ENCODE measurements around the gene IQCE. TPM values are rescaled to one million over a fixed set of nuclear protein-coding genes. Genes with fewer than 3 reads are reported as not detected.

Gene IQCE
- total RNA-seq, 6 experiments from 2014 or later = 3.7 to 7.0 (median 4.0) TPM

DNA sequence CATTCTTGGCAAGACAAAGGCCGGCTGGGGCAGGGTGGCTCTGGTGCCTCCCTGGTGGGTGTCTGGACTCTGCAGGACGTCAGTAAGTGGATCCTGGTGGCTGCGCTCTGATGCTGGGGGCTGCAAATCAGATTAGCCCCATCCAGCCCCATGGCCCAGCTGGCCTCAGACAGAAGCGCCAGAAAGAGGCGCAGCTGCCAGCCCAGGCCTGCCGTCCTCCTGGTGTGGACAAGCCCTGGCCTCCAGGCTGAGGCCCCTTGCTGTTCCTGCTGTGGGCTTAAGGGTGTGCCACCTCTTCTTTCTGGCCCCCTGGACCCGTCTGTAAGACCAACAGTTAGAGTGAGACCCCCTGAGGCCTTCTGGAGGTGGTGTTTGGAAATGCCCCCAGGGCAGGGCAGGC is 45.1 kb upstream of the IQCE start:
- no peaks in the 10 kb centered on the region for H3K36me3 ChIP-seq
- ATAC-seq = no peak
- TF ChIP-seq, protein P1, sequence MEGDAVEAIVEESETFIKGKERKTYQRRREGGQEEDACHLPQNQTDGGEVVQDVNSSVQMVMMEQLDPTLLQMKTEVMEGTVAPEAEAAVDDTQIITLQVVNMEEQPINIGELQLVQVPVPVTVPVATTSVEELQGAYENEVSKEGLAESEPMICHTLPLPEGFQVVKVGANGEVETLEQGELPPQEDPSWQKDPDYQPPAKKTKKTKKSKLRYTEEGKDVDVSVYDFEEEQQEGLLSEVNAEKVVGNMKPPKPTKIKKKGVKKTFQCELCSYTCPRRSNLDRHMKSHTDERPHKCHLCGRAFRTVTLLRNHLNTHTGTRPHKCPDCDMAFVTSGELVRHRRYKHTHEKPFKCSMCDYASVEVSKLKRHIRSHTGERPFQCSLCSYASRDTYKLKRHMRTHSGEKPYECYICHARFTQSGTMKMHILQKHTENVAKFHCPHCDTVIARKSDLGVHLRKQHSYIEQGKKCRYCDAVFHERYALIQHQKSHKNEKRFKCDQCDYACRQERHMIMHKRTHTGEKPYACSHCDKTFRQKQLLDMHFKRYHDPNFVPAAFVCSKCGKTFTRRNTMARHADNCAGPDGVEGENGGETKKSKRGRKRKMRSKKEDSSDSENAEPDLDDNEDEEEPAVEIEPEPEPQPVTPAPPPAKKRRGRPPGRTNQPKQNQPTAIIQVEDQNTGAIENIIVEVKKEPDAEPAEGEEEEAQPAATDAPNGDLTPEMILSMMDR (IDR thresholded peaks at IDR 0.05) = no peak
- no peak for TF ChIP-seq POLR2A (IDR thresholded peaks at IDR 0.05)
- no peaks in the 10 kb centered on the region for H3K27me3 ChIP-seq
- no peak overlapping the region for H3K27ac ChIP-seq
- no peaks in the 10 kb centered on the region for H3K9me3 ChIP-seq
- intact Hi-C loops (cut with DNase I) = no loop called here
- peaks cover 0 to 4% (median 0%) of the 10 kb centered on the region in 4 donors for H3K4me1 ChIP-seq
- no peak overlapping the region for H3K4me3 ChIP-seq
- WGBS (ENCODE audit: insufficient coverage, low coverage, low lambda C conversion rate, missing lambda C conversion rate) = 100% methylated on average over 1 of the region's 7 CpGs
- no peak for DNase-seq

GRCh38 chr7:2514473-2515423 is 44.0 kb upstream of the IQCE start:
- ATAC-seq (no peak), DNase-seq (no peak)
- Histone ChIP-seq H3K27me3 (no peaks in the 10 kb centered on the region), H3K4me1 (peaks cover 0 to 9% (median 0%) of the 10 kb centered on the region in 4 donors), H3K9me3 (no peaks in the 10 kb centered on the region), H3K36me3 (no peaks in the 10 kb centered on the region), H3K4me3 (no peak overlapping the region), H3K27ac (no peak overlapping the region)
- intact Hi-C loops (cut with DNase I) = no loop called here
- WGBS (ENCODE audit: insufficient coverage, low coverage, low lambda C conversion rate, missing lambda C conversion rate) = 61% methylated on average over 8 of the region's 9 CpGs
- TF ChIP-seq, protein P1 (IDR thresholded peaks at IDR 0.05) = no peak
- TF ChIP-seq POLR2A (IDR thresholded peaks at IDR 0.05) = no peak

- Histone ChIP-seq H3K36me3 (no peaks in the 10 kb centered on the region), H3K4me1 (peaks cover 0 to 9% (median 0%) of the 10 kb centered on the region in 4 donors), H3K27ac (no peak overlapping the region), H3K9me3 (no peaks in the 10 kb centered on the region), H3K4me3 (no peak overlapping the region), H3K27me3 (peaks cover 0 to 5% of the 10 kb centered on the region in 2 donors)
- no peak for TF ChIP-seq POLR2A (IDR thresholded peaks at IDR 0.05)
- TF ChIP-seq, protein P1 (IDR thresholded peaks at IDR 0.05) = no peak
- WGBS (ENCODE audit: insufficient coverage, low coverage, low lambda C conversion rate, missing lambda C conversion rate) = 90% methylated on average over 2 of the region's 15 CpGs
- DNase-seq (no peak), ATAC-seq (no peak)
- intact Hi-C loops (cut with DNase I) = no loop called here
Measured at GRCh38 chr7:2515424-2516193, 43.2 kb upstream of the IQCE start.

DNA sequence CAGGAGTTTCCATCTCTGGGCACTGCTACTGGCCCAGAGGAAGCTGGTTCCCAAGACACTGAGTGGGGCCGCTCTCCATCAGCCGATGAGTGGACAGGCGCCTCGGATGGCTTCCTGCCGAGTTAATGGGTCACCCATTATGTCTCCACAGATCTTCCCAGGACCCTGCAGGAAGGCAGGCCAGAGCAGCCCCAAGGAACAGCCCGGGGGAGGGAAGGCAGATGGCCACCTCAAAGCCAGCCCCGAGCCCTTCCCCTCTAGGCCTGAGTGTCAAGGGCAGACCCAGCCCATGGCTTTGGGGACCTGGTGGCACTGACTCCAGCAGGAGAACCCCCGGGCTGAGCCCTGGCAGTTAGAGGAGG is 42.6 kb upstream of the IQCE start:
- Histone ChIP-seq H3K9me3 (no peaks in the 10 kb centered on the region), H3K36me3 (no peaks in the 10 kb centered on the region), H3K4me1 (peaks cover 0 to 8% (median 0%) of the 10 kb centered on the region in 4 donors), H3K27ac (no peak overlapping the region), H3K4me3 (no peak overlapping the region), H3K27me3 (peaks cover 0 to 5% of the 10 kb centered on the region in 2 donors)
- ATAC-seq (no peak), DNase-seq (no peak)
- TF ChIP-seq, protein P1 (IDR thresholded peaks at IDR 0.05) = no peak
- TF ChIP-seq POLR2A (IDR thresholded peaks at IDR 0.05) = no peak
- 89% methylated on average over 6 of the region's 8 CpGs for WGBS (ENCODE audit: insufficient coverage, low coverage, low lambda C conversion rate, missing lambda C conversion rate)
- intact Hi-C loops (cut with DNase I) = no loop called here
